ENCODE results near the gene VPS18. TPM values are rescaled to one million over a fixed set of nuclear protein-coding genes. Genes with fewer than 3 reads are reported as not detected.
A peak's percentile ranks its signal among the peaks of the same experiment; 100 is the strongest.

VPS18 gene
- total and polyA plus RNA-seq, 2 donors (not counting 1 experiment from before 2014, with no cell fraction given) = 15.5 to 36.7 TPM

DNA sequence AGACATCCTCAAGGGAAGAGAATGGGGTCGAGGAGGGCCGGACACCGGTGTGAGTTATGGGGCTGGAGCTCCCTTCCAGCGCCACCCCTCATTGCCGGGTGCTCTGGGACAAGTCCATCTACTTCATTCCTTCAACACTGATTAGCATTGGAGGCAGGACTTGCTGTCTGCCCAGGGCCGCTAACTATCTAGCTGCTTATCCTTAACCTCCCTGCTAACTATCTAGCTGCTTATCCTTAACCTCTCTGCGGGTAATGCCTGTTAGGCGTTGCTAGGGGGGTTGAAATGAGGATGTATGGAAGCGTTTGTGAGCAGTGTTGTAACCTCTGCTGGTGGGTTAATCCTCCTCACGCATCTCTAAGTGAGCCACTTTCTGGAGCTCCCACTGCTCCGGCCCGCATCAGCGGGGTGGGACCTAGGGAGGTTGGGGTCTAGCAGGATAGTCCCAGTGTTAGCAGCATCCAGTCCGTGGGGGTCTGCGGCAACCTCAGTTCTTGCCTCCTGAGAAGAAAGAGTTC, 48.1 kb downstream of the VPS18 start:
- Histone ChIP-seq H3K4me2 (ENCODE audit: extremely low read depth, insufficient read depth, low read length) (peak overlapping the region; percentile 92), H4K20me1 (ENCODE audit: control insufficient read depth, extremely low read depth, insufficient read depth, low read length) (no peaks in the 10 kb centered on the region), H3K9me3 (ENCODE audit: control insufficient read depth, insufficient read depth, low read depth, low read length) (no peaks in the 10 kb centered on the region), H3K4me1 (ENCODE audit: control insufficient read depth, extremely low read depth, insufficient read depth, low read length) (peaks cover 18% of the 10 kb centered on the region), H3K79me2 (ENCODE audit: control insufficient read depth, insufficient read depth, low read length) (no peaks in the 10 kb centered on the region), H3K36me3 (ENCODE audit: control insufficient read depth, insufficient read depth, low read length) (no peaks in the 10 kb centered on the region), H3K9ac (ENCODE audit: insufficient read depth, low read length) (peak overlapping the region; percentile 55), H3K4me3 (replicated peaks in 1 of 4; ENCODE audit: control extremely low read depth in 1 of 4, insufficient read depth in 1 of 4, low read depth in 3 of 4, low read length in 4 of 4) (peak overlapping the region; percentile 30 to 60 (median 50)), H3K27me3 (ENCODE audit: control insufficient read depth, insufficient read depth, low read length) (no peaks in the 10 kb centered on the region), H3K27ac (ENCODE audit: insufficient read depth, low read length) (peak overlapping the region; percentile 78), H2AFZ (ENCODE audit: low read length) (peak overlapping the region; percentile 74)
- DNase-seq (ENCODE audit: low read depth in 2 of 2) = no peak
- no peak for TF ChIP-seq EZH2 (IDR thresholded peaks at IDR 0.05; ENCODE audit: low read length, missing control alignments)
- TF ChIP-seq, protein P1, sequence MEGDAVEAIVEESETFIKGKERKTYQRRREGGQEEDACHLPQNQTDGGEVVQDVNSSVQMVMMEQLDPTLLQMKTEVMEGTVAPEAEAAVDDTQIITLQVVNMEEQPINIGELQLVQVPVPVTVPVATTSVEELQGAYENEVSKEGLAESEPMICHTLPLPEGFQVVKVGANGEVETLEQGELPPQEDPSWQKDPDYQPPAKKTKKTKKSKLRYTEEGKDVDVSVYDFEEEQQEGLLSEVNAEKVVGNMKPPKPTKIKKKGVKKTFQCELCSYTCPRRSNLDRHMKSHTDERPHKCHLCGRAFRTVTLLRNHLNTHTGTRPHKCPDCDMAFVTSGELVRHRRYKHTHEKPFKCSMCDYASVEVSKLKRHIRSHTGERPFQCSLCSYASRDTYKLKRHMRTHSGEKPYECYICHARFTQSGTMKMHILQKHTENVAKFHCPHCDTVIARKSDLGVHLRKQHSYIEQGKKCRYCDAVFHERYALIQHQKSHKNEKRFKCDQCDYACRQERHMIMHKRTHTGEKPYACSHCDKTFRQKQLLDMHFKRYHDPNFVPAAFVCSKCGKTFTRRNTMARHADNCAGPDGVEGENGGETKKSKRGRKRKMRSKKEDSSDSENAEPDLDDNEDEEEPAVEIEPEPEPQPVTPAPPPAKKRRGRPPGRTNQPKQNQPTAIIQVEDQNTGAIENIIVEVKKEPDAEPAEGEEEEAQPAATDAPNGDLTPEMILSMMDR (conservative IDR thresholded peaks at IDR 0.05 in 1 of 2, IDR thresholded peaks at IDR 0.05 in 1 of 2; ENCODE audit: low read depth in 1 of 2, low read length in 2 of 2) = no peak

DNA sequence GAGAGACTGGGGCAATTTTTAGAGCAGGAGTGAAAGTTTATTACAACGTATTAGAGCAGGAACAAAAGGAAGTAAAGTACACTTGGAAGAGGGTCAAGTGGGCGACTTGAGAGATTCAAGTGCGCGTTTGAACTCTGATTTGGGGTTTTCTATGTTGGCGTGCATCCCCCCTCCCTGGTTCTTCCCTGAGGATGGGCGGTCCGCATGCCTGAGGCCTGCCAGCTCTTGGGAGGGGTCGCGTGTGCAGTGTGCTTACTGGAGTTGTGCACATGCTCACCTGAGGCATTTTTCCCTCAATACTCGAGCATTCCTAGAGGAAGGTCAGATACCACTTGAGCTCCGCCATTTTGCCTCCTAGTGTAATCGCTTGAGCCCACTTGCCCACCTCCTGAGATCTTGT, 48.6 kb downstream of the VPS18 start:
- TF ChIP-seq, protein P1 (conservative IDR thresholded peaks at IDR 0.05 in 1 of 2, IDR thresholded peaks at IDR 0.05 in 1 of 2; ENCODE audit: low read depth in 1 of 2, low read length in 2 of 2) = no peak
- TF ChIP-seq EZH2 (IDR thresholded peaks at IDR 0.05; ENCODE audit: low read length, missing control alignments) = no peak
- no peaks in the 10 kb centered on the region for H3K79me2 ChIP-seq (ENCODE audit: control insufficient read depth, insufficient read depth, low read length)
- H3K4me3 ChIP-seq (replicated peaks in 1 of 4; ENCODE audit: control extremely low read depth in 1 of 4, insufficient read depth in 1 of 4, low read depth in 3 of 4, low read length in 4 of 4) = peak overlapping the region in 1 of 4 experiments; percentile 46
- H3K9me3 ChIP-seq (ENCODE audit: control insufficient read depth, insufficient read depth, low read depth, low read length) = no peaks in the 10 kb centered on the region
- H3K27me3 ChIP-seq (ENCODE audit: control insufficient read depth, insufficient read depth, low read length) = no peaks in the 10 kb centered on the region
- no peak overlapping the region for H3K27ac ChIP-seq (ENCODE audit: insufficient read depth, low read length)
- H3K4me2 ChIP-seq (ENCODE audit: extremely low read depth, insufficient read depth, low read length) = peak overlapping the region; percentile 92
- no peak overlapping the region for H2AFZ ChIP-seq (ENCODE audit: low read length)
- no peaks in the 10 kb centered on the region for H4K20me1 ChIP-seq (ENCODE audit: control insufficient read depth, extremely low read depth, insufficient read depth, low read length)
- H3K9ac ChIP-seq (ENCODE audit: insufficient read depth, low read length) = no peak overlapping the region
- no peaks in the 10 kb centered on the region for H3K36me3 ChIP-seq (ENCODE audit: control insufficient read depth, insufficient read depth, low read length)
- peaks cover 18% of the 10 kb centered on the region for H3K4me1 ChIP-seq (ENCODE audit: control insufficient read depth, extremely low read depth, insufficient read depth, low read length)
- no peak for DNase-seq (ENCODE audit: low read depth in 2 of 2)

DNA sequence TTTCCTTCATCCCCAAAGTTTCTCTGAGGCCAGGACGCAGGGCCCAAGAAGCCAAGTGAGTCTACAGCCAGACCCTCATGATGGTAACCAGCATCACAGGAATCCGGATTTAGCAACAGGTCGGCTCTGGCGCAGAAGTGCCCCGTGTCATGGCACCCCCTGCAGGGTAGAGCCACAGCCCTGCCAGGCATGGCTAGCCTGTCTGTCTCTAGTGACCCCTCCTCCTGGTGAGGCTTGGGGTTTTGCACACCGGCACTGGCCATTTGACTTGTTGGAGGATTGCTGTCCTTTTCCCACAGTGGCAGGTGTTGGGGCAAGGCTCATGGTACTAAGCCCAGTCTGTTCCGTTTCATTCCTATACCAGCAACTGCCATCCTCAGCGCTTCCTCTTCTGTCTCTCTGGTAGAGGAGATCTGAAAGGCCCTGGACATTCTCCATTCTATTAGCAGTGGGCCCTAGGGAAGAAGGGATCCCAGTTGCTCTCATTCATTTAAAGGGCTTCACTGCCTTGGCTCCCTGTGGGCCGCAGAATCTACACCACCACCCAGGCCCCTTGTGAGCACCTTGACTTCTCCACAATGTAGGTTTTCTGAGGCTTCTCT, 49.6 kb downstream of the VPS18 start:
- no peaks in the 10 kb centered on the region for H3K79me2 ChIP-seq (ENCODE audit: control insufficient read depth, insufficient read depth, low read length)
- no peak for DNase-seq (ENCODE audit: low read depth in 2 of 2)
- H3K4me1 ChIP-seq (ENCODE audit: control insufficient read depth, extremely low read depth, insufficient read depth, low read length) = peaks cover 18% of the 10 kb centered on the region
- no peak overlapping the region for H2AFZ ChIP-seq (ENCODE audit: low read length)
- H3K36me3 ChIP-seq (ENCODE audit: control insufficient read depth, insufficient read depth, low read length) = no peaks in the 10 kb centered on the region
- H3K9me3 ChIP-seq (ENCODE audit: control insufficient read depth, insufficient read depth, low read depth, low read length) = no peaks in the 10 kb centered on the region
- no peak overlapping the region for H3K27ac ChIP-seq (ENCODE audit: insufficient read depth, low read length)
- no peak overlapping the region for H3K4me3 ChIP-seq (replicated peaks in 1 of 4; ENCODE audit: control extremely low read depth in 1 of 4, insufficient read depth in 1 of 4, low read depth in 3 of 4, low read length in 4 of 4)
- H3K27me3 ChIP-seq (ENCODE audit: control insufficient read depth, insufficient read depth, low read length) = no peaks in the 10 kb centered on the region
- no peak overlapping the region for H3K4me2 ChIP-seq (ENCODE audit: extremely low read depth, insufficient read depth, low read length)
- H4K20me1 ChIP-seq (ENCODE audit: control insufficient read depth, extremely low read depth, insufficient read depth, low read length) = no peaks in the 10 kb centered on the region
- no peak overlapping the region for H3K9ac ChIP-seq (ENCODE audit: insufficient read depth, low read length)
- TF ChIP-seq, protein P1 (conservative IDR thresholded peaks at IDR 0.05 in 1 of 2, IDR thresholded peaks at IDR 0.05 in 1 of 2; ENCODE audit: low read depth in 1 of 2, low read length in 2 of 2) = no peak
- TF ChIP-seq EZH2 (IDR thresholded peaks at IDR 0.05; ENCODE audit: low read length, missing control alignments) = no peak
